ENCODE data around the gene HOXC6.

The HOXC6 gene

DNA sequence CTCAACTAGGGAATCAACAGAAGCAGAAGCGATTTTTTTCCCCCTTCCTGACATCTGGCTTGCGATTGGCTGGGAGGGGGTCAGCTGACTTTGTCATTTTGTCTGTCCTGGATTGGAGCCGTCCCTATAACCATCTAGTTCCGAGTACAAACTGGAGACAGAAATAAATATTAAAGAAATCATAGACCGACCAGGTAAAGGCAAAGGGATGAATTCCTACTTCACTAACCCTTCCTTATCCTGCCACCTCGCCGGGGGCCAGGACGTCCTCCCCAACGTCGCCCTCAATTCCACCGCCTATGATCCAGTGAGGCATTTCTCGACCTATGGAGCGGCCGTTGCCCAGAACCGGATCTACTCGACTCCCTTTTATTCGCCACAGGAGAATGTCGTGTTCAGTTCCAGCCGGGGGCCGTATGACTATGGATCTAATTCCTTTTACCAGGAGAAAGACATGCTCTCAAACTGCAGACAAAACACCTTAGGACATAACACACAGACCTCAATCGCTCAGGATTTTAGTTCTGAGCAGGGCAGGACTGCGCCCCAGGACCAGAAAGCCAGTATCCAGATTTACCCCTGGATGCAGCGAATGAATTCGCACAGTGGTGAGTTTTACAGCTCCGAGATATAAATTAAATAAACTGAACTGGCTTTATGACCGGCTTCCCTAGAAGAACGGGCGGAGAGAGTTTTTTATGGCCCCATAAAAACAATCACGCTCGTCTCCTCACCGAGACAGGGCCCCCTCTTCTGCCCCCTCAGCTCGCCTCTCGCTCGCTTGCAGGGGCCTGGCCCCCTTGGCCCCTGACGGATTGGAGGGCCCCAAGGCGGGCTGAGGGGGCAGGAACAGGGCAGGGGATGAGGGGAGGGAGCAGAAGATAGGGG is at the start of gene HOXC6:
Gene HOXC6 (plus strand): TSS at position 127 of the 888 bp plus-strand sequence. CDS start 82 bp downstream, at position 209.
- FAIRE-seq, result no peak

DNA sequence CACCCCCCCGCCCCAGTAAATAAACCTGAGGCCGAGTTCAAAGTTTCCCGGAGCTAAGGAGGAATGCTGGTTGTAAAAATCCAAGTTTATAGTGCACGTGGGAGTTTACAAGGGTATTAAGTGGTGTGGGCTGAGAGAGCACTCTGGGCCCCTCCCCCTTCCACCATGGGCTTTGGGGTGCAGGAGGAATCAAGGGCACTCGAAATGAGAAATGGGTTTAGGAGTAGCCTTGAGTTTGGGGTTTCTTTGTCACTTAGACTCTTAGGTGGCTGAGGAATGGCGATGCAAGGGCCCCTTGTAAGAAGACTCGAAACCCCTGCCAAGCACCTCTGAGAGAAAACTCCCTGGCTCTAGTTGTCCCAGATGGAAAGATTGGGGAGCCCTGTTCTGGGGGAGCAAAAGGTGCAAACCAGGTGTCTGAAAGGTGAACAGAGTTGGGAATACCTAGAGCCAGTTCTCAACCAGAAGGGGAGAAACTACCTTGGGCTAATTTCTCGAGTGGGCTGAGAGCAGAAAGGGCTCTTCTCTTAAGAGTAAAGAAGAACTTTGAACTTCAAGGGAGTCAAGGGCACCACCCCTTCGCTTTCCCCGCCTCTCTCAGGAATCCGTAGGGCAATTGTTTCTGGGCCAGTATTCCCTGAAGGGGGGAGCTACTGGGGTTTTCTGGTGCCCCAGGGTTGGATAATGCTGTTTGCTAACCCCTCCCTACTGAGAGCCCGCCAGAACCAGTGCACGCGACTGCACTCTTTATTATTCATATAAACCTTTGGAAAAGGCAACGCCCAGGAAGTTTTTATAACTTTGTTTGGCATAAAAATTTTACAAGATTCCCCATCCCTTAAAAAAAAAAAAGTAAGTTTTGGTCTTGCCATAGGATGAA is 49.5 kb upstream of the HOXC6 start:
- no peak for FAIRE-seq

DNA sequence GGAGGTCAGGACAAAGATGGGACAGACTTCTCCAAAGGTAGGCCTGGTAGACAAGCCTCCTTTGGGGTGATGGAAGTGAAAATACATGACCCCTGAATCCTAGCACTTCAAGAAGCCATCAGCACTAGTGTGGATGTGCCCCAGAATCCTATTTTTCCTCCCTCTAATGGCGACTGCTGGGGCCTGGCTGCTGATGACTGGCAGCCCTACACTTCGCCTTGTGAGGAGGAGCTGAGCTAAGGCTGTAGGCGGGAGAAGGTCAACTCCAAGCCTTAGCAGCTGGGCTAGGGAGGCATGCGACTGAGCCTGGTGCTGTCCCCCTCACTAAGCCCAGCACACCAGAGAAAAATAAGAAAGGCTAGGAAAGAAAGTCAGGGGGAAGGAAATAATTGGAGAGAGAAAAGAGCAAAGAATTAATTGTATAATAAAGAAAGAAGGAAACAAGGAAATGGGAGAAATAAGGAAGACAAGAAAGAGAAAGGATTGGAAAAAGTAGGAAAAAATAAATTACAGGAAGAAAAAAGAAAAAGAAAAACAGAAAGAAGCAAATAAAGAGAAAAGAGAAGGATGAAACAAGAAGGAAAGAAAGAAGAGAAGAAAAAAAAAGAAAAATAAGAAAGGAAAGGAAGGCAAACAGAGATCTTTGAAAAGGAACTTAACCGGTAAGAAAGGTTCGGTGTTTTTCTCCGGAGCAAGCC is 48.0 kb upstream of the HOXC6 start:
- FAIRE-seq, result no peak

DNA sequence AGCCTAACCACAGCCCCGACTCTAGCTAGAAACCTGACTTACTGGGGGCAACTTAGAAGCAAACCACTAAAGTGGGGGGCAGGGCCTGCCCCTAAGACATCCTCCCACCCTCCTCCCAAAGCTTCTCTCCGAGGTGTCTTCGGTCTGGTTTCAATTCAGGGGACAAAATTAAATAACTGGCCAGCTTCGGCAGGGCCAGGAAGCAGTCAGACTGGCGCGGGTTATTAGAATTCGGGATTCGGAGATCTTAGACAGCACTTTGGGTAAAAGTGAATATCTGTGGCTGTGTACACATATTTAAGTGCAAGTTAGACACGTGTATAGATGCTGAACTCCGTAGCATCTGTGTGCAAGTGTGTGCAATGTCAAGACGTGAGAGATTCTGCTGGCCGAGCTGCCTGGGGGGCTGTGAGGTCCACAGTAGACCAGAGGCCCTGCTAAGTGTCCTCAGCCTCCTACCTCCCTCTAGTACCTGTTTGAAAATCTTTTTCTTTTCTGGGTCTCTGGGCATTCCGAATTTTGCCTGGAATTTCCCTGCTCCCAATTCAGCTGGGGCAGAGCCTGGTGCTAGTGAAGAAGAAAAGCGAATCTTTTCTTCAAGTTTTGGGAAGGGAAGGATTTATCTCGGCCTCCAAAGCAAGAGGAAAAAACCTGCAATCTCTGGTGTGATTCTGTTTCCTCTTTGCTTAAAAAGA is 47.3 kb upstream of the HOXC6 start:
- no peak for FAIRE-seq

DNA sequence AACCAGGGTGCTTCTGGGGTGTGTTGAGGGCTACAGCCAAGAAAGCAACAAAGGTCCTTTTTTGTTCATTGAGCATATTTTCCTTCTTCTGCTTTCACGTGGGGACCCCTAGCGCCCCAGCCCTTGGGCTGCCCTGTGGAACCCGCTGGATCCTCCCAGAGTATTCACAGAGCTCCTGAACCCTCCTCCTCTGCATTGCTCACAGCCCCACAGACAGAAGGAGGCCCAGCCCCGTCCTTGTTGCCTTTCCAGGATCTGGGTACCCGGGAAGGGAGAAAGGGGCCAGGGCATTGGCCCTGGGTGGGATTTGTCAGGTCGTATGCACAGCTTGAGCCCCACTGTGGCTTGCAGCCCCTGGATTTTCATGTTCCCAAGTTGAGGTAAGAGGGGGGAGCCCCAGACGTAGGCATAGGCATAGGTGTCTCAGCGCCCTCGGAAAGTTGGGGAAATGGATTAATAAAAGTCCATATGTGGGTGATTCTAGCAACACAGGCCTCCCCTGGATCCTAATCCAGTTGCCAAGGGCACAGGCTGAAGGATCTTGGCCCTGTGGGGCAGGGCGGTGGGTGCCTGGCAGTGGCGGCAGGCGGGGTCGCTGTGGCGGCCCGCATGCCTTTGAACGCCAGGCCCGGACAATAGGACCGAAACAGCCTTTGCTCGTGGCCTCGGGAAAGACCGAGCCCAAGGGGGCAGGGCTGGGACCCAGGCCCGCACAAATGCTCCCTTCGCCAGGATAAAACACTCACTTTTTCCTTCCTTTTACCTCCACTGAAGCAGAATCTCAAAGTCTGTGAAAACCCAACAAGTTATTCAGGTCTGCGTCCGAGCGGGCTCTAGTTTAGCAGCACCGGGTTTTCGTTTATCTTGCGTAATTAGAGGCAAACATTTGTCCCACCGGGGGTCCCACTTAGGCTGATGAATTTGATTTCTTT is 46.3 kb upstream of the HOXC6 start:
- no peak for FAIRE-seq

DNA sequence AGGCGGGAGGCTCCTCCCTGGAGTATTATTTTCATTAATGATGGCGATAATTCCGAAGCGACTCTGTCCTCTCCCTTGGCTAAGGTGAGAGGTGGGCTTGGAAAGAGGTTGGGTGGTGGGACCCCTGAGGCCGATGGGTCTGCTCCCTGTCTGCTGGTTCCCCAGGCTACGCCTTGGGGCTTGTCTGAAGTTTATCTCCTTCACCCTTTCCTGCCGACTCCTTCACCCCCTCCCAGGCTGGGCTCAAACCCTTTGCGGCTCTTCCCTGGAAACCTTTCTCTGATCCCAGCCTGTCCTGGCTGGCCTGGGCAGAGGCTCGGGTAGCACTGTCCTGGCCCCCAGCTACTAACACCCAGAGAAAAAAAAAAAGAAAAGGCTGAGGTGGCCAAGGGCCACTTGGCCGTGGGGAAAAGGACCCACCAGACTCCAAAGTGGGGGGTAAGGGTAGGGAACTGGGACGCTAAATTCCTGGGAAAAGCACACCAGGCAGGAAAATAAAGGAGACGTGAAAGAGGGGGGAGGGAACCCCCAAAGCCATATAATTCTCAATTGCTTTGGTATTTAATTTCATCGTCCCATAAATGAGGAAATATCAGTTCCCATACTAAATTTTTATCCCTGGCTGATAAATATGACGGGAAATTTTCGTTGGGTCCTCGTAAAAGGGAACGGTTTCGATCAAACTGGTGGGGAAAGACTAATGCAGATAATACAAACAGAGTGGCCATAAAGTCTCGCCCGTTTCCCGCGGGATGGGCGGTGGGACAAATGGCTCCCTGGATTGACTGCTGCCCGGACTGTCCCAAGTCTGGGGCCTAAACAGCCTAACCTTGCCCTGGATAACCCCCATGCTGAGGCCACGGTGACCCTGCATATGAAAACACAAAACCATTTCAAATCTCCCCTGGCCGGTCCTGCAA is 45.3 kb upstream of the HOXC6 start:
- no peak for FAIRE-seq

DNA sequence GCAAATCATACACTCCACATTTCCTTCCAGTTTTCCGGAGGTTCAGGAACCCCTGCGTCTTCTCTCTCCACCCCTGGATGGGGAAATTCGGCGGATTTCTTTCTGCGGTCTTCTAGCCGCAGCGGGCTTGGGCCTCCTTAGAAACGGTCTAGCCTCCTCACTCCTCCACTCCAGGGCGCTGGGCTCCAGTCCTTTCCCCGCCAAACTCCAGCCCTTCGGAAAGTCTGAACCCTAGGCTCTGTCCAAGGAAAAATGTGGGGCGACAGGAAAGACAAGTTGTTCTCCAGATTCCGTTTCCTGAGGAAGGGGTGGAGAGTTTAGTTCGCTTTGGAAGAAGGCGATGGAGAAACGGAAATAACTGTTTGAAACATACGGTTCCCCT is 44.7 kb upstream of the HOXC6 start:
- no peak for FAIRE-seq

DNA sequence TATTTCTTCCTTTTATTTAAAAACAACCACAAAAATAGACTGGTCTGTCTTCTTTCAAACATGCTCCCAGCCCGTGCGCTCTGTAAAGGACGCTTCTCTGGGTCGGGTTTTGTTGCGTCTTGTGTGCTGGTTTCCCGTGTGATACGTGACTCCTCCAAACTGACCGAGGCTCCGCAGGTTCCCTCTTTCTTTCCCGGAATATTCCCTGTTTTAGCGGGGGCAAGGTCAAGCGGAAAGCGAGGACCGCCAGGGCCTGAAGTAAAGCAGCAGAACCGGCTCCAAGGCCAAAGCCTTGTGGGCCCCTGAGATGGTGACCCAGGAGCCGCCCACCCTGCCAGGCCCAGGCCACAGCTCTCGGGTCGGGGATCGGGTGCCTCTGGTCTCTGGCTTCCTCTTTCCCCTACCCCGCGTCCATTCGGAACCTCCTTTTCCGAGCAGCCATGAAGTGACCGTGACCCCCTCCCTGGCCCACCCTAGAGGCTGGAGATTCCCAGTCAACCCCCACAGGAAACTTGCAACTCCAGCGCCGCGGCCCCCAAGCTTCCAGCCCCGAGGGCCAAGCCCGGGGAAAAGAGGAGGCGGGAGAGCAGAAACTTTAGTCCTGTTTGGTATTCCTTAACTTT is 44.2 kb upstream of the HOXC6 start:
- no peak for FAIRE-seq

DNA sequence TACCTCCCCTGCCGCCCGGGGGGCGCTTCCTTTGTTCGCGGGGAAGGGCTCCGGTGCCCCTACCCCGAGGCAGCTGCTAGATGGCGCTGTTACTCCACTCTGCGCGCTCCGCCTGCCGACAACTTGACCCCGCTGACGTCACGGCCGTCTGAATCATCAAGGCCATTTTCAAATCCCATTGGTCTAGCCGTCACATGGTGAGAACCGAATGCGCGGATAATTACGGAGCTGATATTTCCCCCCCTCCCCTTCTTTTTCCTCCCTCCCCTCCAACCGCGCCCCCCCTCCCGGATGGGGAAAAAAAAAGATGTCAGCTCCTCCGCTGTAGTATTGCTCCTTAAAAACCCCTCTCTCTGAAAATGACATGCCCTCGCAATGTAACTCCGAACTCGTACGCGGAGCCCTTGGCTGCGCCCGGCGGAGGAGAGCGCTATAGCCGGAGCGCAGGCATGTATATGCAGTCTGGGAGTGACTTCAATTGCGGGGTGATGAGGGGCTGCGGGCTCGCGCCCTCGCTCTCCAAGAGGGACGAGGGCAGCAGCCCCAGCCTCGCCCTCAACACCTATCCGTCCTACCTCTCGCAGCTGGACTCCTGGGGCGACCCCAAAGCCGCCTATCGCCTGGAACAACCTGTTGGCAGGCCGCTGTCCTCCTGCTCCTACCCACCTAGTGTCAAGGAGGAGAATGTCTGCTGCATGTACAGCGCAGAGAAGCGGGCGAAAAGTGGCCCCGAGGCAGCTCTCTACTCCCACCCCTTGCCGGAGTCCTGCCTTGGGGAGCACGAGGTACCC is 43.1 kb upstream of the HOXC6 start, which contains the start of gene HOXC10:
Gene HOXC10 (plus strand): TSS at position 246 of the 791 bp plus-strand sequence. CDS start 114 bp downstream, at position 360.
- no peak for FAIRE-seq

DNA sequence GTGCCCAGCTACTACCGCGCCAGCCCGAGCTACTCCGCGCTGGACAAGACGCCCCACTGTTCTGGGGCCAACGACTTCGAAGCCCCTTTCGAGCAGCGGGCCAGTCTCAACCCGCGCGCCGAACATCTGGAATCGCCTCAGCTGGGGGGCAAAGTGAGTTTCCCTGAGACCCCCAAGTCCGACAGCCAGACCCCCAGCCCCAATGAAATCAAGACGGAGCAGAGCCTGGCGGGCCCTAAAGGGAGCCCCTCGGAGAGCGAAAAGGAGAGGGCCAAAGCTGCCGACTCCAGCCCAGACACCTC is 42.6 kb upstream of the HOXC6 start:
- FAIRE-seq, result no peak

DNA sequence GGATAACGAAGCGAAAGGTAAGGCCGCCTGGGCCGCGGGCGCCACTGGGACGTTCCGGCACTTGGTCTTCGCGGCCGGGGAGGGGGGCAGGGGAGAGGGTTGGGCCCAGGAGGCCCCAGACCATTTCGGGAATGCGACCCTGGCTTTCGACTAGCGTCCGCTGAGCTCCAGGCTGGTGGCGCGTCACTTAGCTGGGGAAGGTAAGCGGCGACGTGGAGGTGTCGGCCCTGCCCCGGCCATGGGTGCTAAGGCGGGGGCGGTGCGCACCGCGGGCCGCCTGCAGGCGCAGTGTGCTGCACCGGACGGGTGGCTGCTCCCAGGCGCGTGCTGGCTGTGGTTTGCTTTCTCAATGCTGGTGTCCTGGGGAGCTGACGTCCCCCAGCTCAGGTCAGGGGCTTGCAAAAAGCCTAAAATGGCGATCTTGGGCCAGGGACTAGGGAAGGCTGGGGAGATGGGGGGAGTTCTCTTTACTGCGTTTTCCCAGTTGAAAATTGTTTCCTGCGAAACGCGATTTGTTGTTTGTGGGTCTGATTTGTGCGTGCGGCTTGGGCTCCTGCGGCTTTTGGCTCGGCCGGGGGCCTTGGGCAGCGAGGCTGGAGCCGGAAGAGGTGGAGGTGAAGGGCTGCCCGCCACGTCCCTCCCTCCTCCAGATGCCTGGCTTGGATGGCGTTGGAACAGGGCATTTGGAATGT is 42.1 kb upstream of the HOXC6 start:
- FAIRE-seq, result no peak

DNA sequence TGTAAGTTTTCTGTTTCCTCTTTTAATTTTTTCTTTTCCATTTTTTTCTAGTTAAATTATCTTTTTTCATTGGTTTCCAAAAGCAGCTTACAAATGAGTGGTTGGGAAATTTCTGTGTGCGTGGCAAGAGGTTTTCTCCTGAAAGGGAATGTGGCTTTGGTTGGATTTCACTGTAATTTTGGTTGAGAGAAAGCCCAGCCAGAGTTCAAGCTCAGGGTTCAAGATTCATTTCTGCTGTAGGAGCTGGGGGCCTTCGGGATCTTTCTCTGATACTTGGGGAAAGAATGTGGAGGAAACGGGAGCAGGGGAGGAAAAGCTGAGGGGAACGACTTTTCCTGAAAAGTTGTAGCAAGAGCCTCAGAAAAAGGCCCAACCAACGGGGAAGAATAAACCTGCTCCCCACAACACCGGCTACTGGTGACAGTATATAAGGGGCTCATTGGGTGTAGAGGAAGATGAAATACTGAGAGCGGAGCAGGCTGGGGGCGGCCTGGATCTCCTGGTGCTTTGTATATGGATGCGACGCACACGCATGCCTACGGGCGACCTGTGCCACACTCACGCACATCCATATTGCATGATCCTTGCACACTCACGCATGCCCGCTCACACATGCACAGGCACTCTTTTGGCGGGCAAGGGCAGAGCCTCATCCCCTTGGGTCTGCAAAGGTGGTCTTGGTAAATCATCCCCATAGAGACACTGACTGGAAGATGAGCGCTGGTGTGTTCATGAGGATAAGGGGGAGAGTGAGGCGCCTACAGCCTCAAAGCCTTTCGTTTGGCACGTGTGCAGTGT is 41.4 kb upstream of the HOXC6 start:
- FAIRE-seq, result no peak

DNA sequence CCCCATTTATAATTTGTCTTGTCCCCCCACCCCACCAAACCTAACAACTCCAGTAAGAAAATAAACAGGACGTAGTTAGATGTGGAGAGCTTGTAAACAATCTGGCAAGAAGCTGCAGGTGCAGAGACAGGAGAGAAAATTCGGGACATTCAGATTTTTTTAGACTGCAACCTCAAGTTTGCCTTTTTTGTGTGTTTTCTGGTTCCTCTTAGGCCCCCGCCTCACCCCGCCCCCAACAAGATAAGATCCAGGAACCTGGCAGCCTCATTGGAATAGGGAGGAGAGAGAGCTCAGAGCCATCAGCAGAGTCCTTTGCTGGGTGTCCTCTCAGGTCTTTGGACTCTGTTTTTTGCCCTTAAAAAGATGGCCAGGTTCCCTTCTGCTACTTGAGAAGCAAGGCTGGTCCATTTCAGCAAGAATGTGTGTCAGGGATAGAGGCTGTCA is 40.4 kb upstream of the HOXC6 start:
- no peak for FAIRE-seq

DNA sequence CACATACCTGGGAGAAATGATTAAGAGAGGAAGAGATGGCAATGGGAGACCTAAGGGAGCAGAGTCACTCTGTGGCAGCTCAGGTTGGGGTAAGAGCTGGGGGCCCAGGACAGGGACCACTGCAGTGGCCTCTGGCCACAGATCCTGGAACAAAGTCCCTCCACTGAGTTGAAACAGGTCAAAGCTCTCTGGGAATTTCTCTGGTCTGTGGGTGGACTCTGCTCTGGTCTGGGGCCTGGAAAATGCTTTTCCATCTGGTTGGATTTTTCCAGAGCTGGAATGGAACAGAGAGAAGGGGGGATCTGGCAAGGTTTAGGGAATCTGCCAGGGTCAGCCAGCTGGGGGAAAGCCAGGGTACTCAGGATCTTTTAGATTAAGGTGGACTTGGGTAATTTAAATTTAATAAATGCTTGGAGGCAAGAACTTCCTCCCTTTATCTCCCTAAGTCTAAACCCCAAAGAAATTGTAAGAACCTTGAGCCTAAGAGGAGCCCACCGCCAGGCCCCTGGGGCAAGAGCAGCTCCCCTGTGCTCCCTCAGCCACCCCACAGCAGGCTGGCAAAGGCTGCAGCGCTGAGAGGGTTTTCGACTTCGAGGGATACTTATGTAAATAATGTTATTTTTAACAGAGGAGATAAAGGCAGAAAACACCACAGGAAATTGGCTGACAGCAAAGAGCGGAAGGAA is 39.6 kb upstream of the HOXC6 start:
- FAIRE-seq, result no peak

DNA sequence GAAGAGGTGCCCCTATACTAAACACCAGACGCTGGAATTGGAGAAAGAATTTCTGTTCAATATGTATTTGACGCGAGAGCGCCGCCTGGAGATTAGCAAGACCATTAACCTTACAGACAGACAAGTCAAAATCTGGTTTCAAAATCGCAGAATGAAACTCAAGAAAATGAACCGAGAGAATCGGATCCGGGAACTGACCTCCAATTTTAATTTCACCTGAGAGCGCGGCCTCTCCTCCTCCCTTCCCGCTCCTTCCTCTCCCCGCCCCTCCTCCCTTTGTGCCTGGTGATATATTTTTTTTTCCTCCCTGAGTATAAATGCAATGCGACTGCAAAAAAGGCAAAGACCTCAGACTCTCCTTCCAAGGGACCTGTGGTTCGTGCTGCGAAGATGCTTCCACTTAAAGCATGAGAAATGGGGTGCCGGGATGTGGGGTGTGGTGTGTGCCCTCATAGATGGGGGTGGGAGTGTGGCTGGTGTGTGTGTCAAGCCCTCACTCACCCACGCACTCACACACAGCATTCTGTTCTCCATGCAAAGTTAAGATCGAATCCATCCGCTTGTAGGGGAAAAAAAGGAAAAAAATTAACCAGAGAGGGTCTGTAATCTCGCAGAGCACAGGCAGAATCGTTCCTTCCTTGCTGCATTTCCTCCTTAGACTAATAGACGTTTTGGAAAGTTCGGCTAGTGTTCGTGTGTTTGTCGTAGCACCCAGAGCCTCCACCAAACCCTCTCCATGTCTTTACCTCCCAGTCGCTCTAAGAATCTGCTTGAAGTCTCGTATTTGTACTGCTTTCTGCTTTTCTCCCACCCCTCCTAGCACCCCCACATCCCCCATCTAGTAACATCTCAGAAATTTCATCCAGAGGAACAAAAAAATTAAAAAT is 38.8 kb upstream of the HOXC6 start:
- no peak for FAIRE-seq

All from islet of Langerhans (tissue), 1 donor.